ENCODE measurements around the gene PLEK. TPM values are rescaled to one million over a fixed set of nuclear protein-coding genes. Genes with fewer than 3 reads are reported as not detected.

The PLEK gene
- total and polyA plus RNA-seq, 7 donors: 0.89 to 3.9 (median 2.3) TPM

DNA sequence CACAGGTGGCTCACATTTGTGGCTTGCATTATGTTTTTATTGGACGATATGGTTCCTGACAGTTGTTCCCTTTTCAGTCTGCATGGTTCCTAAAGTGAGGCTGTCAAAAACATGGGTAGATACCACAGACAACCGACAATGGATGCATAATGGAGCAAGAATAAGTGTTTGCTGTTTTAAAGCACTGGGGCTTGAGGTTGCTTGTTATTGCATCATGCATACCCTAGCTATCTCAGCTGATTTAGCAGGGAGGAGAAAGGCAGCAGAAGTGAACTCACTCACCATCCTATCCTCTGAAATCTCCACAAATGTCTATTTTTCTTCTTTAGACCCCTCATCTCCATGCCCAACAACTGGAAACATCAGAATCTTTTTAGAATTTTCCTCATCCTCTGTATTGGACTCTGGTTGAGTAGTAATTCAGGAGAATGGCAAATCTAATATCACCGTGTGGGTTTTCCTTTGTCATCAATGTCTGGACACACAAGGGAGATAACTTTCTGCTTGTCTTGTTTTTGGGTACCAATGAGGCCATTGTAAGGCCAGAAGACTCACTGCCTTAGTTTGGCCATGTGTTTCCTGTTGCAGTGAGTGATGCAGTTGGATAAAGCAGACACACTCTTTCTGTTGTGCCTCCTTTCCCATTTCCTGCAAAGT, 55.3 kb downstream of the PLEK start:
- Histone ChIP-seq H3K4me3 (no peak overlapping the region), H3K9me3 (no peaks in the 10 kb centered on the region), H3K27ac (no peak overlapping the region), H3K27me3 (ENCODE audit: insufficient read depth in 3 of 3, low read length in 2 of 3) (peaks cover 0 to 2% (median 2%) of the 10 kb centered on the region in 3 donors), H3K36me3 (ENCODE audit: insufficient read depth in 1 of 2, low read depth in 1 of 2) (no peaks in the 10 kb centered on the region), H3K4me1 (no peaks in the 10 kb centered on the region)
- 69 to 81% (median 70%) methylated on average over 3 of the region's 3 CpGs for WGBS, 3 donors
- no peak for ATAC-seq
- no peak for TF ChIP-seq CTCF (IDR thresholded peaks at IDR 0.05)
- intact Hi-C loops (cut with DNase I): no loop called here
- no peak for DNase-seq

DNA sequence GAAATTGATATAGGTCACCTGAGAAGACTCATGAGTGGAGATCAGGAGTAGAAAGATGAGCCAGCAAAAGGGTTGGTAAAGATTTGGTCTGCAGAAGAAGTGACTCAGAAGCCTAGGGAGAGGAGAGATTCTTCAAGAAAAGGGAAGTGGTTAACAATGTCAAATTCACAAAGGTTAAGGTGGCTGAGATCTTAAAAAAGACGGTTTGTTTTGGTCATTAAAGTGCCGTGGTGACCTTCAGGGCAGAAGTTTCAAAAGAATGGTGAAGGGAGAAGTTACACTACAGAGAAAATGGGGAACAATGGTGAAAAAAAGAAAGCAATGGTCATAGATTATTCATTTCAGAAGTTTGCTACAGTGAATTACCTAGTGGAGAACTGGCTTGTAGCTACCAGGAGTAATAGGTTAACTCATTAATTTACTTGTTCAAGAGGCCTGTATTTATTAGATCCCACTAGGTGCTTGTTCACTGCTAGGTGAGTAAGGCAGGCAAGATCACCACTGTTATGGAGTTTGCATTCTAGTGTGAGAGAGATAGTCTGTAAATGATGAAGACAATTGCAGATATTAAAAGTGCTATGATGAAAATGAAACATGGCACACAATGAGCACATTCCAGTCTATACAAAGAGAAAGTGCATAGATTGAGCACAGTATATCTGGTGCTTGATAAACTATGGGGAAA, 59.0 kb downstream of the PLEK start:
- peaks cover 0 to 2% (median 2%) of the 10 kb centered on the region in 3 donors for H3K27me3 ChIP-seq (ENCODE audit: insufficient read depth in 3 of 3, low read length in 2 of 3)
- no peaks in the 10 kb centered on the region for H3K36me3 ChIP-seq (ENCODE audit: insufficient read depth in 1 of 2, low read depth in 1 of 2)
- H3K4me1 ChIP-seq: no peaks in the 10 kb centered on the region
- no peak overlapping the region for H3K4me3 ChIP-seq
- intact Hi-C loops (cut with DNase I): no loop called here
- ATAC-seq (no peak), DNase-seq (no peak)
- 42 to 58% (median 47%) methylated on average over 2 of the region's 2 CpGs for WGBS, 3 donors
- no peak for TF ChIP-seq CTCF (IDR thresholded peaks at IDR 0.05)
- H3K9me3 ChIP-seq: no peaks in the 10 kb centered on the region
- H3K27ac ChIP-seq: no peak overlapping the region

- DNase-seq: no peak
- Histone ChIP-seq H3K27me3 (ENCODE audit: insufficient read depth in 3 of 3, low read length in 2 of 3) (peaks cover 0 to 2% (median 2%) of the 10 kb centered on the region in 3 donors), H3K27ac (no peak overlapping the region), H3K9me3 (no peaks in the 10 kb centered on the region), H3K4me1 (no peaks in the 10 kb centered on the region), H3K4me3 (no peak overlapping the region), H3K36me3 (ENCODE audit: insufficient read depth in 1 of 2, low read depth in 1 of 2) (no peaks in the 10 kb centered on the region)
- TF ChIP-seq CTCF (IDR thresholded peaks at IDR 0.05): no peak
- ATAC-seq: no peak
- 71 to 83% (median 73%) methylated on average over 3 of the region's 3 CpGs for WGBS, 3 donors
- intact Hi-C loops (cut with DNase I): no loop called here
Observed at GRCh38 chr2:68425503-68425902, 60.4 kb downstream of the PLEK start.

- intact Hi-C loops (cut with DNase I): no loop called here
- DNase-seq: no peak
- H3K4me1 ChIP-seq: no peaks in the 10 kb centered on the region
- no peak for ATAC-seq
- H3K36me3 ChIP-seq (ENCODE audit: insufficient read depth in 1 of 2, low read depth in 1 of 2): no peaks in the 10 kb centered on the region
- peaks cover 0 to 2% (median 0%) of the 10 kb centered on the region in 3 donors for H3K27me3 ChIP-seq (ENCODE audit: insufficient read depth in 3 of 3, low read length in 2 of 3)
- no peak overlapping the region for H3K4me3 ChIP-seq
- no peak for TF ChIP-seq CTCF (IDR thresholded peaks at IDR 0.05)
- no peaks in the 10 kb centered on the region for H3K9me3 ChIP-seq
- whole genome bisulfite sequencing, 3 donors: 82 to 93% (median 88%) methylated on average over 1 of the region's 1 CpG
- H3K27ac ChIP-seq: no peak overlapping the region
Observed at GRCh38 chr2:68426446-68426845, 61.4 kb downstream of the PLEK start.

Data from psoas muscle (tissue), 8 donors.